ENCODE results near the gene HRH3. TPM values are rescaled to one million over a fixed set of nuclear protein-coding genes. Genes with fewer than 3 reads are reported as not detected.

The HRH3 gene
- total RNA-seq, 1 donor from 2014 or later, result 0.21 TPM

GRCh38 chr20:62258499-62259293 lies 38.6 kb upstream of the HRH3 start:
- no peaks in the 10 kb centered on the region for H3K9me3 ChIP-seq
- DNase-seq (ENCODE audit: low spot score in 2 of 2), result peak in 1 of 2 donors; percentile 73
- H3K27me3 ChIP-seq, result no peaks in the 10 kb centered on the region
- H3K4me1 ChIP-seq, result peaks cover 0 to 4% of the 10 kb centered on the region in 2 donors
- intact Hi-C loops (cut with DNase I), result no loop called here
- no peak overlapping the region for H3K27ac ChIP-seq
- TF ChIP-seq, protein P1, sequence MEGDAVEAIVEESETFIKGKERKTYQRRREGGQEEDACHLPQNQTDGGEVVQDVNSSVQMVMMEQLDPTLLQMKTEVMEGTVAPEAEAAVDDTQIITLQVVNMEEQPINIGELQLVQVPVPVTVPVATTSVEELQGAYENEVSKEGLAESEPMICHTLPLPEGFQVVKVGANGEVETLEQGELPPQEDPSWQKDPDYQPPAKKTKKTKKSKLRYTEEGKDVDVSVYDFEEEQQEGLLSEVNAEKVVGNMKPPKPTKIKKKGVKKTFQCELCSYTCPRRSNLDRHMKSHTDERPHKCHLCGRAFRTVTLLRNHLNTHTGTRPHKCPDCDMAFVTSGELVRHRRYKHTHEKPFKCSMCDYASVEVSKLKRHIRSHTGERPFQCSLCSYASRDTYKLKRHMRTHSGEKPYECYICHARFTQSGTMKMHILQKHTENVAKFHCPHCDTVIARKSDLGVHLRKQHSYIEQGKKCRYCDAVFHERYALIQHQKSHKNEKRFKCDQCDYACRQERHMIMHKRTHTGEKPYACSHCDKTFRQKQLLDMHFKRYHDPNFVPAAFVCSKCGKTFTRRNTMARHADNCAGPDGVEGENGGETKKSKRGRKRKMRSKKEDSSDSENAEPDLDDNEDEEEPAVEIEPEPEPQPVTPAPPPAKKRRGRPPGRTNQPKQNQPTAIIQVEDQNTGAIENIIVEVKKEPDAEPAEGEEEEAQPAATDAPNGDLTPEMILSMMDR (IDR thresholded peaks at IDR 0.05), result no peak
- no peak overlapping the region for H3K4me3 ChIP-seq
- H3K36me3 ChIP-seq, result peaks cover 61 to 64% of the 10 kb centered on the region in 2 donors

DNA sequence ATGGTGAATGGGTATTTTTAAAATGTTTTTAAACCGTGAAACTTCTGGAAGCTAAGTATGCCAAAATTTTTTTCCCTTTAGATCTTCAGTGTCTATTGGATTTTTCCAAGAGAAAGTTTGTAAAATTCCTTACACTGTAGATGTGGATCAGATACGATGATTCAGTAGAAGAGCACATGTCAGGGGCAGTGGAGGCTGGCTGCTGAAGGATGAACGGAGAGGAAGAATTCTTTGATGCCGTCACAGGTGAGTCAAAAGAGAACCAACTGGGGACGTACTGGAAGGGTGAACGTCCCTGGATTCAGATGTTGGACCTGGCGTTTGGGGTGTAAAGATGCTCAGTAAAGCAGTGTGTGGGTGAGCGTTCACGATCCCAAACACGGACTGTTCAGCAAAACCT lies 35.9 kb upstream of the HRH3 start:
- Histone ChIP-seq H3K4me1 (peaks cover 0 to 4% of the 10 kb centered on the region in 2 donors), H3K27ac (no peak overlapping the region), H3K27me3 (no peaks in the 10 kb centered on the region), H3K4me3 (no peak overlapping the region), H3K9me3 (no peaks in the 10 kb centered on the region), H3K36me3 (peaks cover 34 to 38% of the 10 kb centered on the region in 2 donors)
- TF ChIP-seq, protein P1 (IDR thresholded peaks at IDR 0.05), result no peak
- intact Hi-C loops (cut with DNase I), result no loop called here
- no peak for DNase-seq (ENCODE audit: low spot score in 2 of 2)

DNA sequence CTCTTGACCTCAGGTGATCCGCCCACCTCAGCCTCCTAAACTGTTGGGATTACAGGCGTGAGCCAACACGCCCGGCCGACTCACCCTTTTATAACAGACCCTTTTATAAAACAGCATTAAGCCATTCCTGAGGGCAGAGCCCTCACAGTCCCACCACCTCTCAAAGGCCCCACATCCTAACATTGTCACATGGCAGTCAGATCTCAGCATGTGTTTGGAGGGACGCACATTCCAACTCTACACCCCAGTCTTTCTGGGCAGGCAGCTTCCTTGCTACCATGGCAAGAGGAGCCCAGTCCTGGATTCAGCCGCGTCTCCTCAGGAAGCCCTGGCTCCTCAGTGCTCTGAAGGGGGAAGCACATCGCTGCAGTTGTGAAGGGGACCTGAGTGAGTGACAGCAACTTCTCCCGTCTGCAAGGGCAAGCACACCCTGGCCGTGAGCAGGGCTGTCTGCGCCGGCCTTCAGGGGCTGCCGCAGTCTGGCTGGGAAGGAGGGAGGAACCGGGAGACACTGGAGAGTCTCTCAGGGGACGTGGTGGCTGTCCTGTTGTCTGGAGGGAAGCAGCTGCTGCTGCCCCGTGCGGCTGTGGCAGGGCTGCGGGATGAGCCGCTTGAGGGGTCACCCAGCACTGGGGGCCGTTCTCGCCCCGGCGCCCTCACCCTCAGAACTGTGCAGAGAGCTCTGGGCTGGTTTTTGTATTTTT lies 34.1 kb upstream of the HRH3 start:
- peaks cover 18 to 20% of the 10 kb centered on the region in 2 donors for H3K36me3 ChIP-seq
- no peak overlapping the region for H3K4me3 ChIP-seq
- TF ChIP-seq, protein P1 (IDR thresholded peaks at IDR 0.05), result no peak
- no peak for DNase-seq (ENCODE audit: low spot score in 2 of 2)
- intact Hi-C loops (cut with DNase I), result no loop called here
- no peak overlapping the region for H3K27ac ChIP-seq
- H3K9me3 ChIP-seq, result no peaks in the 10 kb centered on the region
- no peaks in the 10 kb centered on the region for H3K27me3 ChIP-seq
- peaks cover 0 to 11% of the 10 kb centered on the region in 2 donors for H3K4me1 ChIP-seq

GRCh38 chr20:62253398-62253797 lies 33.3 kb upstream of the HRH3 start:
- H3K9me3 ChIP-seq, result no peaks in the 10 kb centered on the region
- H3K4me1 ChIP-seq, result peaks cover 0 to 7% of the 10 kb centered on the region in 2 donors
- TF ChIP-seq, protein P1 (IDR thresholded peaks at IDR 0.05), result no peak
- intact Hi-C loops (cut with DNase I), result no loop called here
- no peak overlapping the region for H3K4me3 ChIP-seq
- H3K27me3 ChIP-seq, result no peaks in the 10 kb centered on the region
- peaks cover 14 to 17% of the 10 kb centered on the region in 2 donors for H3K36me3 ChIP-seq
- DNase-seq (ENCODE audit: low spot score in 2 of 2), result no peak
- H3K27ac ChIP-seq, result no peak overlapping the region

DNA sequence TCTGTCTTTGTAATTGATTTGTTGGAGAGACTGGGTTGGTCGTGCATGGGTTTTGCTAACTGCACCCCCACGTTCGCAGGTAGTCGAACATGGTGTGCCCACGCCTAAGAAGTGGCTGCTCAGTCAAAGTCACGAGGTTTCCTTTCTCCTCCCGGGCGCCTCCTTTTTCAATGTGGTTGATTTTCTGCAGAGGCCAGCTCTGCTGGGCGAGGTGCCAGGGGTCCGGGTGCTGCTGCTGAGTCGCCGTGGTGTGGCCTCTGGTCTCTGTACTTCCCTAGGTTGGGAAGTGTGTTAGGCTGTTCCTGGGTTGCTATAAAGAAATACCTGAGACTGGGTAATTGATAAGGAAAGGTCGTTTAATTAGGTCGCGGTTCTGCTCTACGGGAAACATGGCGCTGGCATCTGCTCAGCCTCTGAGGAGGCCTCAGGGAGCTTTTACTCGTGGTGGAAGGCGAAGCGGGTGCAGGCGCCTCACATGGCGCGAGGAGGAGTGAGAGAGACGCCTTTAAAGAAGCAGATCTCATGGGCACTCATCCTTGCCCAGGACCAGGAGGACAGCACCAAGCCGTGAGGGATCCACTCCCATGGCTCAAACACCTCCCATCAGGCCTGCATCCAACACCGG lies 32.4 kb upstream of the HRH3 start:
- DNase-seq (ENCODE audit: low spot score in 2 of 2), result no peak
- no peaks in the 10 kb centered on the region for H3K27me3 ChIP-seq
- H3K4me1 ChIP-seq, result peaks cover 0 to 7% of the 10 kb centered on the region in 2 donors
- H3K27ac ChIP-seq, result no peak overlapping the region
- H3K9me3 ChIP-seq, result no peaks in the 10 kb centered on the region
- TF ChIP-seq, protein P1 (IDR thresholded peaks at IDR 0.05), result no peak
- H3K36me3 ChIP-seq, result peaks cover 13 to 16% of the 10 kb centered on the region in 2 donors
- no peak overlapping the region for H3K4me3 ChIP-seq
- intact Hi-C loops (cut with DNase I), result no loop called here

Measured in ascending aorta (tissue), 2 donors.